ENCODE data around the gene VPS72.

DNA sequence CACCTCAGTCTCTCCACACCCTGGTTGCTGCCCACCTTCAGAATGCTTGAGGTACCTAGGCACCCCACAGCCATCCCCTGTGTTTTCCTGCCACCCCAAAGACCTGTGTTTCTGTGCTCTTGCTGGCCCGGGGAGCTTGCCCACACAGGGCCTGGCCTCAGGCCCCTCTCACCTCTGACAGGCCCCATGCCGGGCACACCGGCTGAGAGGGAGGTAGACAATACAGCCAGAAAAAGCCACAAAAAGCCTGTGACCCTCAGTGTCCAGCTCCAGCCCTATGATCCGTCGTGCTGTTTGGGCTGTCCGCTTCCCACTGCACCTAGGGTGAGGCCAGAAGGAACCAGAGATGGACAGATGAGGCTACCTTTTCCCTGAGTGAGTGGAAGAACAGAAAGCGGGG is 55.0 kb downstream of the VPS72 start:
- TF ChIP-seq POLR2AphosphoS5 (IDR thresholded peaks at IDR 0.05; ENCODE audit: low read depth, low read length) (no peak), TAF1 (IDR thresholded peaks at IDR 0.05; ENCODE audit: borderline replicate concordance, insufficient read depth, low read length) (no peak), SIN3A (IDR thresholded peaks at IDR 0.05; ENCODE audit: borderline replicate concordance, insufficient read depth, low read length) (no peak), FOXP2 (optimal IDR thresholded peaks at IDR 0.05; ENCODE audit: borderline replicate concordance, extremely low read depth, extremely low read length, insufficient read depth) (no peak)
- TF ChIP-seq, protein P1, sequence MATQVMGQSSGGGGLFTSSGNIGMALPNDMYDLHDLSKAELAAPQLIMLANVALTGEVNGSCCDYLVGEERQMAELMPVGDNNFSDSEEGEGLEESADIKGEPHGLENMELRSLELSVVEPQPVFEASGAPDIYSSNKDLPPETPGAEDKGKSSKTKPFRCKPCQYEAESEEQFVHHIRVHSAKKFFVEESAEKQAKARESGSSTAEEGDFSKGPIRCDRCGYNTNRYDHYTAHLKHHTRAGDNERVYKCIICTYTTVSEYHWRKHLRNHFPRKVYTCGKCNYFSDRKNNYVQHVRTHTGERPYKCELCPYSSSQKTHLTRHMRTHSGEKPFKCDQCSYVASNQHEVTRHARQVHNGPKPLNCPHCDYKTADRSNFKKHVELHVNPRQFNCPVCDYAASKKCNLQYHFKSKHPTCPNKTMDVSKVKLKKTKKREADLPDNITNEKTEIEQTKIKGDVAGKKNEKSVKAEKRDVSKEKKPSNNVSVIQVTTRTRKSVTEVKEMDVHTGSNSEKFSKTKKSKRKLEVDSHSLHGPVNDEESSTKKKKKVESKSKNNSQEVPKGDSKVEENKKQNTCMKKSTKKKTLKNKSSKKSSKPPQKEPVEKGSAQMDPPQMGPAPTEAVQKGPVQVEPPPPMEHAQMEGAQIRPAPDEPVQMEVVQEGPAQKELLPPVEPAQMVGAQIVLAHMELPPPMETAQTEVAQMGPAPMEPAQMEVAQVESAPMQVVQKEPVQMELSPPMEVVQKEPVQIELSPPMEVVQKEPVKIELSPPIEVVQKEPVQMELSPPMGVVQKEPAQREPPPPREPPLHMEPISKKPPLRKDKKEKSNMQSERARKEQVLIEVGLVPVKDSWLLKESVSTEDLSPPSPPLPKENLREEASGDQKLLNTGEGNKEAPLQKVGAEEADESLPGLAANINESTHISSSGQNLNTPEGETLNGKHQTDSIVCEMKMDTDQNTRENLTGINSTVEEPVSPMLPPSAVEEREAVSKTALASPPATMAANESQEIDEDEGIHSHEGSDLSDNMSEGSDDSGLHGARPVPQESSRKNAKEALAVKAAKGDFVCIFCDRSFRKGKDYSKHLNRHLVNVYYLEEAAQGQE (IDR thresholded peaks at IDR 0.05; ENCODE audit: insufficient read depth in 1 of 2, low read depth in 2 of 2, low read length in 2 of 2) = no peak

Data from PFSK-1 (cell line).